Activated gamma-delta T cell (primary cell): ENCODE data around the gene FPR1.

Experiments
- DNase-seq: peaks from one replicate; lab custom pipeline; 2025; lab: John Stamatoyannopoulos, UW
- total RNA-seq, 2 donors: gene quantifications; one replicate each; lab custom pipeline; 2026; lab: John Stamatoyannopoulos, UW

Gene FPR1, protein sequence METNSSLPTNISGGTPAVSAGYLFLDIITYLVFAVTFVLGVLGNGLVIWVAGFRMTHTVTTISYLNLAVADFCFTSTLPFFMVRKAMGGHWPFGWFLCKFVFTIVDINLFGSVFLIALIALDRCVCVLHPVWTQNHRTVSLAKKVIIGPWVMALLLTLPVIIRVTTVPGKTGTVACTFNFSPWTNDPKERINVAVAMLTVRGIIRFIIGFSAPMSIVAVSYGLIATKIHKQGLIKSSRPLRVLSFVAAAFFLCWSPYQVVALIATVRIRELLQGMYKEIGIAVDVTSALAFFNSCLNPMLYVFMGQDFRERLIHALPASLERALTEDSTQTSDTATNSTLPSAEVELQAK
- total RNA-seq, result 0 reads per million in 2 donors

DNA sequence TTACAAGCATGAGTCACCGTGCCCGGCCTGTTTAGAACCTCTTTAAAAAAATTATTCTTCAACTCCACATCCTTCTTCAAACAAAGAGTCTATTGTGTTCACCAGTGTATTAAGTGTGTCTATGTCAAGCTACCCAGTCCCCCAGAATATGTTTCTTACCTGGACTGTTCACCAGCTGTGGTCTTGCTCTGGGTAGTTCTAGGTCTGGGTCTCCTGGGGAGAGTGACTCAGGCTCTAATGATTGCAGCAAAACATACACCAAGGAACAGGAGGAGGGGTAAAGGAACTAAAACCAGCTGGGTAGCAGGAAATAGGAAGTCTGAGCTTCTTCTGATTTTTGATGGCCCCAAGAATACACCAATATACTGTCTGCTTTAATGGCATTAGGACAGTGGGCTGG is at the start of gene FPR1:
TSS of gene FPR1 (minus strand) at position 224 of the 400 bp plus-strand sequence. CDS start 4,884 bp downstream, outside the sequence.
- DNase-seq, result no peak

DNA sequence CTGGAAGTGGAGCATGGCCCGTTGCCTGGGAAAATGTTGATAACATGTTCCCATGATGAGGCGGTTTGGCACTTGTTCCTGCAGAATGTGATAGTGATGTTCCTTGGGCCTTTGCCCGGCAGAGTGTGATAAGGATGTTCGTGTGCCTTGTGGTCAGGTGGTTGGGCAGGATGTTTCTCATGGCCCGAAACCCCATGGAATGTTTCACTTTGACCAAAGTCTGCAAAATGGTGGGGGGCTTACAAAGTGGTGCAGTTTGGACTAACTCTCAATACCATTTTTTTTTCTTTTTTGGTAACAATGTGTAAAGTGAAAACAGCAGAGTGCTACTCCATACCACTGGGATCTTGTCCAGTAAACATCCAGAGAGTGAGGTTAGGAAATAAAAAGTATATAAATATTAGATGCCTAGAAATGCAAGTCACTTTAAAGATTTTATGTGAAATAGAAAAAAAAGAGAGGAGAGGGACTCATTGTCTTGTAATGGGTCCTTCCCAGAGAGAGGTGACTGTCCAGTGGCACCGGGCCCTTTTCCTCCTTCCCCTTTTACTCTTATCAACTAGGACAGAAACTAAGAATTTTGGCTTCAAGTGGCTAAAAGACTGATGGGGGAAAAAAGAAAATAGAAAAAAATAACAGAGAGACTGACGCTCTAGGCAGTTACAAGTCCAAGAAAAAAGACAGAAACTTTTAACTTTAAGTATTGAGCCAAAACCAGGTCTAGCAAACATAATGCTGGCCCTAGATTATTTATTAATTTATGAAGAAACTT is 49.0 kb upstream of the FPR1 start:
- no peak for DNase-seq

DNA sequence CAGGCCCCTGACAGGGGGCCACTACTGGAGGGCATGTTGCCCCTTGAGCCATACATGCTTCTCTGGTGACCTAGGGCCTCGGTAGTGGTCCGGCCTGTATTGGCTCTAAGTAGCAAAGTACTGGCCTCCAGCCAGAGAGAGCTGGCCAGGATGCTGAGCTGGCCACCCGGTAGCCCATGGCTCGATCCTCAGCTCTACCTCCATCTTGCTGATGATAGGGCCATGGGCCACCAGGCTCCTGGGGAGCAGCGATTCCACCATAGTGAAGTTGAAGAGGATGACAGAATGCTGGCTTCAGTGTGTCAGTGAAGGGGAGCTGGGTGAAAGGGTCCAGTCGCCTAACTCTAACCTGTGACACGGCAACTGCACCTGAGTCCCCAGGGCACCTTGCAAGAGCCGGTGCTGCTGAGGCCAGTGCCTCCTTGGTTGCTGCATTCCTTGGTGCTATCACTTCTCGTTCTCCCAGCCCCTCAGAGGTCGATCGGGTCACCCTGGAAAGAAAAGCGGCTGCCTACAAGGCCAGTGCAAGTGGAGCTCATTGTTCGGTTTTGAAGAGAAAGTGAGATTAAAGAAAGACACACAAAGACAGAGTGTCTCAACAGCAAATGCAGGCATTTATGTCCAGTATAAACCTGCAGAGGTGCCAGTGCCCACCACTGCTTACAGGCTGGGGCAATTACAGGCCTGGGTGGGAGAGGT is 48.2 kb upstream of the FPR1 start:
- DNase-seq, result no peak

GRCh38 chr19:51799034-51799773 is 47.5 kb upstream of the FPR1 start:
- DNase-seq, result no peak

DNA sequence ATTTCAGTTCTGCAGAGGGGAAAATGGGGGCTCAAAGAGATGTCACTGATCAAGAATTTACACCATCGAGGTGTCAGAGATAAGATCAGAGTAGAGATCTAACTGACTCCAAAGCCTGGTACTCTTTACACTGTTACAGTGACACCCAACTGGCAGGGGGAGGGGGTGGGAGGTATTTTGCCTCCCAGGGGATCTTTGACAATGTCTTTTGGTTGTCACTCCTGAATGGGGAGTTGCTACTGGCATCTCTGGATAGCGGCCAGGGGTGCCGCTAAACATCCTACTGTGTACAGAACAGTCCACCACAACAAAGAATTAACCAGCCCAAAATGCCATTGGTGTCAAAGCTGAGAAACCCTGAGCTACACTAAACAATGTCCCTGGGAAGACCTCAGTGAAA is 46.4 kb upstream of the FPR1 start:
- no peak for DNase-seq

GRCh38 chr19:51797480-51797879 is 45.8 kb upstream of the FPR1 start:
- DNase-seq, result no peak

DNA sequence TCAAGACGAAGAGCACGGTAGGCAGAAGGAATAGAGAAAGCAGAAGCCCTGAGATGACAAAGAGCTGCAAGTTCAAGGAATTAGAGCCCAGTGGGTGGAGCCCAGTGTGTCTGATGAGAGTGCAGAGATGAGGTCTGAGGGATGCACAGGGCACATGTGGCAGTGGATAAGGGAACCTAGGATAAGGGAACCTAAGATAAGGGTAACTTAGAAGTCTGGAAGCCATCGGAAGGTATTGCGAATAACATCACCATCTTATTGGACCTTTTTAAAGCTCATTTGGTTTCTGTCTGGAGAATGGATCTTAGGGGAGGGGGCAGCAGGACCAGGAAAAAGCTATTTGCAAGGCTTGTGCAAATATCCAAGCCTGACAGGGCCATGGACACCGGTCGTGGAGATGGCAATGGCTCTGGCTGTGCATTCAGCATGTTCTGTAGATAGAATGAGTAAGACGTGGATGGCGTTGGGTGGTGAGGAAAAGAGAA is 44.6 kb upstream of the FPR1 start:
- DNase-seq, result no peak

DNA sequence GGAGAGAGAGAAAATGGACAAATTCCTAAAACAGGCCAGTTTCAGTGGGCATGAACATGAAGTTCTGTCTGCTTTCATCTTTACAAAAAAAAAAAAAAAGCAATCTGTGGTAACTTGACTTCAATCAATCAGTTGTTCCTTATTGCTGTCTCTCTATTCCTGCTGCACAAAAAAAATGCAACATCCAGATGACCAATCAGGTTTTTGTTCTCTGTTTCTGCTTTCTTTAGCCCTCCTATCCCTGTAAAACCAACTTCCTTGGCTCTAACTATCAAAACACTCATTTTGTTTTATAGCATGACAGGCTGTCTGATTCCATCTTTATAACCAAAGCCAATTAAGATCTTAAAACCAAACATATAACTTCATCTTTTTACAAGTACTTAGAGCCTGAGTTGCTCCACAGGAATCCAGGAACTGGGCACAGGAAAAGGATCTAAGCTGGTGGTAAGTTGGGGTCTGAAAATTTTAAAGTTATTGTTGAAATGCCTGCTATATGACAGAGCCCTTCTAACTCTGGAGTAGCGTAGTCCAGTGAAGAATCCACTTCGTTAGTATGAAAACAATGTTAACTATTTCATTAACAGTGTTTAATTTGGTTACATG is 43.3 kb upstream of the FPR1 start, which contains the start of gene FPR3:
TSS of gene FPR3 (plus strand) at position 273 of the 606 bp plus-strand sequence. CDS start 28,592 bp downstream, outside the sequence.
- no peak for DNase-seq

DNA sequence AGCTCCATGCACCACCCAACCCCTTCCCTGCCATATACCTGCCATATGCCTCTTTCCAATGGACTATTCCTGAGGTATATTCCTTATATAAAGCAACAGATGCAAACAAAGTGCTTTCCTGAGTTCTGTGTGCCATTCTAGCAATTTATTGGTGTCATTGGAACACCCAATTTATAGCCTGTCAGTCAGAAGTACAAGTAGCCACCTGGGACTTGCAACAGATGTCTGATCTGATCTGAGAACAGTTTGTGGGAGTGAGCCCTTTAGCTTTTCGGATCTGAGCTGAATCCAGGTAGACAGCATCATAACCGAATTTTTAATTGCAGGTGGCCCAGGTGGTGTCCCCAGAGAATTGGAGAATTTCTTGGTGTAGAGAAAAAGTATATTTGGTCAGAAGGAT is 42.3 kb upstream of the FPR1 start:
- no peak for DNase-seq

- DNase-seq, result no peak
These were observed 41.3 kb upstream of the FPR1 start for GRCh38 chr19:51792932-51793331.

DNA sequence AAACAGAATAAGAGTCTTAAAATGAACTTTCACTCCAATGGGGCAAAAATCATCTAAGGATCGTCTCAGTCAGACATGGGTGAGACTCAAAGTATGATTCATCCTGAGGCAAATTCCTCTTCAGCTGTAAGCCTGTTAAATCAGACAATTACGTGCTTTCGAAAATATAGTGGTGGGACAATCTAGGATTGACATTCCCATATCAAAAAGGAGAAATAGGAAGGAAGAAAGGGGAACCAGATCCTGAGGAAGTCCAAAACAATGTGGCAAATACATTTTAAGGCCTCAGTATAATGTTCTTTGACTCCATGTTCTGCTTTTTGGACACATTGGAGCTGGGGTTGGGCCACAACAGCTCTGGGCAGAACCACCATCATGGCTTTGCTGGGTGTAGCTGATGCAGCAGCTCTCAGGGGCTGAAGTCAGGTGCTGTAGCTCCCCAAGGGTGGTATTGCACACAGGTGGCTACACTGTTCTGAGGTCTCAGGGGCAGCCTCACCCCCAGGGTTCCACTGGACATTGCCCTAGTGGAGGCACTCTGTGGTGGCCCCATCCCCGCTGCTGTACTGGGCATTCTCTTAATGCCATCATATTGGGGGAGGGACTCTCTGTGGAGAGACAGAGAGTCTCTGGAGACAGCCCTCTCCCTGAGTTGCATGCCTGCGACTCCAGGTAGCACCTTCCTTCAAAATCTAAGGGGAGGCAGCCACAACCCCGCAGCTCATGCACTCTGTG is 37.5 kb upstream of the FPR1 start:
- DNase-seq, result no peak

GRCh38 chr19:51788029-51788428 is 36.4 kb upstream of the FPR1 start:
- no peak for DNase-seq

DNA sequence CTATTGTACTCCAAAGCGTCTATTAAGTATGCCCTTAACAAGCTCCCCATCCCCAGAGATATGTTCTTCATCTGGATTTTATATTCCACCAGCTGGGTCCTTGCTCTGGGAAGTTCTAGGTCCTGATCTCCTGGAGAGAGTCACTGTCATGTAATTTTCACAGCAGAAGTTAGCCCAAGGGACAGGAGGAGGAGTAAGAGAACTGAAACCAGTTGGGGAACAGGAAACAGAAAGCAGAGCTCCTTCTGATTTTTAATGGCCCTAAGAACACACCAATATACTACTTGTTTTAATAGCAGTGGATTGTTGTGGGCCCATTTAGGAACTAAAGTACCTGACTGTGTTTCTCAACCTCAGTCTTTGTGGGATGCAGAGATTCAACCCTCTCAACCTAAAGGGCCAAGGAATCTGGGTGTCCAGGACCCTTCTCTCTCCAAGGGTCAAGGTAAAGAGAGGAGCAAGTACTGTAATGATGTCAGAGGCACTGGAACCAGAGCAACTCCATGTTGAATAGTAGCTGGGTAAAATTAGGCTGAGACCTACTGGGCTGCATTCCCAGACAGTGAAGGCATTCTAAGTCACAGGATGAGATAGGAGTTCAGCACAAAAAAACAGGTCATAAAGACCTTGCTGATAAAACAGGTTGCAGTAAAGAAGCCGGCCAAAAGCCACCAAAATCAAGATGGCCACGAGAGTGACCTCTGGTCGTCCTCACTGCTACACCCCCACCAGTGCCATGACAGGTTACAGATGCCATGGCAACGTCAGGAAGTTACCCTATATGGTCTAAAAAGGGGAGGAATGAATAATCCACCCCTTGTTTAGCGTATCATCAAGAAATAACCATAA is 35.2 kb upstream of the FPR1 start:
- no peak for DNase-seq

DNA sequence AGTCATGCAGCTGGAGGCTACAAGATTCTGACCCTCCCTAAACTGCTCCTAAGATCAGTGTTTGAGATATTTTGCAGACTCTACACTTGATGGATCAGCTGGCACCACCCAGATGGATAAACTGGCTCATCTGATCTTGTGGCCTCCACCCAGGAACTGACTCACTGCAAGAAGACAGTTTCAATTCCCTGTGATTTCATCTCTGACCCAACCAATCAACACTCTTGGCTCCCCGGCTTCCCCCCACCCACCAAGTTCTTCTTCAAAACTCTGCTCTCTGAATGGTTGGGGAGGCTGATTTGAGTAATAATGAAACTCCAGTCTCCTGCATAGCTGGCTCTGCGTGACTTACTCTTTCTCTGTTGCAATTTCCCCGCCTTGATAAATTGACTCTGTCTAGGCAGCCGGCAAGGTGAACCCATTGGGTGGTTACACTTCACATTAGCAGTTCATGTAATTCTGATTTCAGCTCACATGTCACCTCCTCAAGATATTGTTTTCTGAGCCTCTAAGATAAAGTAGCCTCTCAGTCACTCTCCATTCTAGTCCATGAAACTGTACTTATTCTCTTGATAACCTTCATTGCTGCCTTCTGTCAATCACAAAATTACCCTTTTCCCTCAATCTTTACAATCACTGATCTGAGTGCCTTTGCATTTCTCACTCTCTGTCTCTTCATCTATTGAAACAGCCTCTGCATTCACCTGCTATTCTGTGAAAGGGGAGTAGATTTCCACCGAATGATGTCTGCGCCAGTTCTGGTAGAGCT is 33.4 kb upstream of the FPR1 start:
- no peak for DNase-seq

GRCh38 chr19:51784109-51784785 is 32.6 kb upstream of the FPR1 start:
- DNase-seq, result no peak

DNA sequence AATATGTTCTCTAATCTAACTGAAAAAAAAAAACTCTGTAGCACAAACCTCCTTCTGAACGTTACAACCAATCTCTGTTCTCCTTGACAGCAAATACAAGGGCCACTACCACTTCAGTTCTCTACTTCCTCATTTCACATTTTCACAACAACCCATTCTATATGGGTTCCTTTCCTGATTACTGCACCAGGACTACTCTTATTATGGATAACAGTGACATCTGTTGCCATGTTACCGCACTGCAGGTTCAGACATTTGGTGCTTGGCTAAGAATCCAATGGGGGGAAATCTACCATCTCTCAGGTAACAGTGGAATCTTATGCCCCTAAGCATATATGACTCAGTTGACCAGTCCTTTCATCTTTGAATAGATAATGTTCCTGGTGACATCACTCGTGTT is 31.7 kb upstream of the FPR1 start:
- no peak for DNase-seq

GRCh38 chr19:51781999-51782398 is 30.3 kb upstream of the FPR1 start:
- no peak for DNase-seq

DNA sequence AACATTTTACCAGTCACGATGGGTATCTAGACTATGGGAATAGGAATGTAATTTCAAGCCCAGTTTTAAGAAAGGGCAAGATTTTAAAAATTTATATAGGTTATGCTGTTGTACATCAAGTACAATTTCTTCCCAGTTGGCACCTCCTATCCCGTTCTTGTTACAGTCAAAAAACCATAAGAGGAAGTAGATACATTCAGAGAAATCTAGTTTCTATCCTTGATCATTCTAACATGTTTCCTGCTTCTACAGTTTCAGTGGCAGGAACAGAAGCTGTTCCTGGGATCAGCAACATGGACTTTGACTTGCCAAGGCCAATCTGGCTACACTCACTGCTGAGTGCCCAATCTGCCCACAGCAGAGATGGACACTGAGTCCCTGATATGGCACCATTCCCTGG is 28.6 kb upstream of the FPR1 start:
- DNase-seq, result no peak
